GM23338 (cell line): ENCODE measurements around the gene CCDC138. TPM values are rescaled to one million over a fixed set of nuclear protein-coding genes. Genes with fewer than 3 reads are reported as not detected.

Experiments
- ATAC-seq: fragments of 200-7000 bp; cut with Tn5 transposase; 3 replicates; pipeline ENCODE4 v1.9.1; 2020
- DNase-seq: peaks from one replicate; pipeline ENCODE4 v3.0.0-alpha.2; 2015; ENCODE audit warnings: low spot score
- H2AFZ ChIP-seq: fragments of 200-600 bp; sonication (generic); 2 replicates; pipeline ENCODE4 v1.8.0; 2016; ENCODE audit warnings: antibody characterized with exemption, mild to moderate bottlenecking, moderate library complexity
- H3F3A ChIP-seq: fragments of 200-600 bp; sonication (generic); replicated peaks from 2 replicates; pipeline ENCODE4 v1.8.0; 2017; ENCODE audit warnings: antibody characterized with exemption, mixed run types, low read depth
- H3K27ac ChIP-seq: fragments of 200-600 bp; sonication (generic); 2 replicates; pipeline ENCODE4 v1.6.1; 2016; ENCODE audit warnings: low read depth
- H3K27me3 ChIP-seq: fragments of 200-600 bp; sonication (generic); 2 replicates; pipeline ENCODE4 v1.8.0; 2016; ENCODE audit warnings: mild to moderate bottlenecking, mixed run types, moderate library complexity; ENCODE audit not compliant: insufficient read depth
- H3K36me3 ChIP-seq: fragments of 200-600 bp; sonication (generic); 2 replicates; pipeline ENCODE4 v1.8.0; 2016; ENCODE audit warnings: mild to moderate bottlenecking; ENCODE audit not compliant: insufficient read depth
- H3K4me1 ChIP-seq: fragments of 200-600 bp; sonication (generic); 2 replicates; pipeline ENCODE4 v1.8.0; 2016; ENCODE audit warnings: mild to moderate bottlenecking, moderate library complexity; ENCODE audit not compliant: insufficient read depth
- H3K4me2 ChIP-seq: fragments of 200-600 bp; sonication (generic); 2 replicates; pipeline ENCODE4 v1.7.1; 2017; ENCODE audit warnings: mixed run types
- H3K4me3 ChIP-seq: fragments of 200-600 bp; sonication (generic); 2 replicates; pipeline ENCODE4 v1.6.1; 2016; ENCODE audit warnings: mixed run types
- H3K79me2 ChIP-seq: fragments of 200-600 bp; sonication (generic); replicated peaks from 2 replicates; pipeline ENCODE4 v1.8.0; 2017; ENCODE audit warnings: mild to moderate bottlenecking; ENCODE audit not compliant: insufficient read depth
- H3K9me2 ChIP-seq: fragments of 200-600 bp; sonication (generic); 2 replicates; pipeline ENCODE4 v1.8.0; 2017; ENCODE audit not compliant: insufficient read depth
- H4K20me1 ChIP-seq: fragments of 200-600 bp; sonication (generic); replicated peaks from 2 replicates; pipeline ENCODE4 v1.8.0; 2017; ENCODE audit warnings: mild to moderate bottlenecking; ENCODE audit not compliant: insufficient read depth
- H3K27ac Mint-ChIP-seq: 2 replicates; pipeline ENCODE4 v1.8.0; 2020; ENCODE audit warnings: inconsistent platforms, mild to moderate bottlenecking, moderate library complexity, mixed read lengths
- H3K27me3 Mint-ChIP-seq: 3 replicates; pipeline ENCODE4 v1.8.0; 2022; ENCODE audit warnings: low read depth, mild to moderate bottlenecking, moderate library complexity, mixed read lengths, inconsistent platforms; ENCODE audit not compliant: insufficient read depth, poor library complexity
- H3K36me3 Mint-ChIP-seq: 3 replicates; pipeline ENCODE4 v1.8.0; 2021; ENCODE audit warnings: low read depth, mild to moderate bottlenecking, inconsistent platforms, moderate library complexity, mixed read lengths
- H3K4me1 Mint-ChIP-seq: 3 replicates; pipeline ENCODE4 v1.8.0; 2020; ENCODE audit warnings: mild to moderate bottlenecking, inconsistent platforms, mixed read lengths
- H3K4me3 Mint-ChIP-seq: 3 replicates; pipeline ENCODE4 v1.8.0; 2021; ENCODE audit warnings: moderate library complexity, mild to moderate bottlenecking, inconsistent platforms, mixed read lengths
- H3K9me3 Mint-ChIP-seq: 3 replicates; pipeline ENCODE4 v1.8.0; 2020; ENCODE audit warnings: moderate library complexity, mild to moderate bottlenecking, inconsistent platforms, mixed read lengths
- CREB1 ChIP-seq: fragments of 250-450 bp; sonication (Bioruptor Pico); IDR thresholded peaks from 2 replicates; pipeline ENCODE4 v1.5.0; 2020; ENCODE audit warnings: low read depth, mild to moderate bottlenecking, moderate library complexity
- CTCF ChIP-seq, 2 experiments: fragments of 200-600 bp in 1 of 2; sonication (generic) in 1 of 2; conservative IDR thresholded peaks; 2 replicates each; pipeline versions ENCODE4 v1.5.1 to v1.6.1; 2016 to 2017; ENCODE audit warnings: antibody characterized with exemption in 2 of 2, low read depth in 2 of 2, mild to moderate bottlenecking in 2 of 2, moderate library complexity in 1 of 2
- ETS1 ChIP-seq: IDR thresholded peaks from 2 replicates; pipeline ENCODE4 v1.6.1; 2016; ENCODE audit warnings: antibody characterized with exemption
- EZH2 ChIP-seq: fragments of 200-600 bp; sonication (generic); IDR thresholded peaks from one replicate; pipeline ENCODE4 v1.8.0; 2017; ENCODE audit warnings: antibody characterized with exemption, mild to moderate bottlenecking, low read depth; ENCODE audit not compliant: unreplicated experiment
- EZH2phosphoT487 ChIP-seq: fragments of 200-600 bp; sonication (generic); IDR thresholded peaks from one replicate; pipeline ENCODE4 v1.8.1; 2018; ENCODE audit warnings: antibody characterized with exemption; ENCODE audit not compliant: unreplicated experiment
- JUNB ChIP-seq: IDR thresholded peaks from one replicate; pipeline ENCODE4 v1.6.1; 2016; ENCODE audit warnings: antibody characterized with exemption; ENCODE audit not compliant: unreplicated experiment
- NANOG ChIP-seq: IDR thresholded peaks from 2 replicates; pipeline ENCODE4 v1.6.1; 2016; ENCODE audit warnings: antibody characterized with exemption, borderline replicate concordance
- POLR2AphosphoS5 ChIP-seq: IDR thresholded peaks from 2 replicates; pipeline ENCODE4 v1.6.1; 2016; ENCODE audit warnings: antibody characterized with exemption, low read depth
- REST ChIP-seq: IDR thresholded peaks from one replicate; pipeline ENCODE4 v1.6.1; 2018; ENCODE audit warnings: antibody characterized with exemption; ENCODE audit not compliant: unreplicated experiment
- STAT1 ChIP-seq: IDR thresholded peaks from one replicate; pipeline ENCODE4 v1.6.1; 2016; ENCODE audit warnings: antibody characterized with exemption; ENCODE audit not compliant: unreplicated experiment
- ZNF114 ChIP-seq: fragments of 250-450 bp; sonication (Bioruptor Pico); IDR thresholded peaks from 2 replicates; pipeline ENCODE4 v1.5.0; 2020; ENCODE audit warnings: mild to moderate bottlenecking, moderate library complexity
- ZNF331 ChIP-seq: fragments of 250-450 bp; sonication (Bioruptor Pico); IDR thresholded peaks from 2 replicates; pipeline ENCODE4 v1.5.0; 2020; ENCODE audit warnings: low read depth, mild to moderate bottlenecking, moderate library complexity
- ZNF462 ChIP-seq: fragments of 250-450 bp; sonication (Bioruptor Pico); IDR thresholded peaks from 2 replicates; pipeline ENCODE4 v1.5.0; 2020; ENCODE audit warnings: mild to moderate bottlenecking, moderate library complexity
- polyA plus RNA-seq: library from polyadenylated mRNA; unstranded; fragments of >200 nt; fragmentation: Nextera tagmentation; extraction: Ambion mirVana; gene quantifications from 2 replicates; pipeline ENCODE4 v1.2.1, GENCODE V29; 2016
- total RNA-seq: library from RNA; depleted of rRNA; stranded (reverse); fragments of >200 nt; shearing (Covaris generic); gene quantifications from 2 replicates; pipeline ENCODE4 v1.2.3, GENCODE V29; 2014

The CCDC138 gene
- total and polyA plus RNA-seq, 2 experiments from 2014 or later = 30.8 to 31.6 TPM

- Mint-ChIP-seq H3K27me3 (peaks cover 1% of the 10 kb centered on the region), H3K4me1 (peaks cover 8% of the 10 kb centered on the region), H3K4me3 (no peak overlapping the region), H3K36me3 (peaks cover 7% of the 10 kb centered on the region; the same call in 2 of the 3 replicates), H3K27ac (no peak overlapping the region), H3K9me3 (no peaks in the 10 kb centered on the region)
- Histone ChIP-seq H4K20me1 (no peaks in the 10 kb centered on the region), H2AFZ (no peak overlapping the region), H3F3A (no peaks in the 10 kb centered on the region), H3K4me2 (no peak overlapping the region), H3K79me2 (no peaks in the 10 kb centered on the region), H3K4me1 (peaks cover 12% of the 10 kb centered on the region), H3K36me3 (no peaks in the 10 kb centered on the region), H3K4me3 (no peak overlapping the region), H3K9me2 (no peaks in the 10 kb centered on the region), H3K27ac (no peak overlapping the region), H3K27me3 (no peaks in the 10 kb centered on the region)
- no peak for ATAC-seq
- no peak for TF ChIP-seq CREB1 (CRISPR knock-in tag)
- TF ChIP-seq JUNB = no peak
- no peak for TF ChIP-seq NANOG
- no peak for TF ChIP-seq ZNF462 (CRISPR knock-in tag)
- no peak for TF ChIP-seq EZH2phosphoT487
- TF ChIP-seq EZH2 = no peak
- TF ChIP-seq CTCF (conservative IDR thresholded peaks at IDR 0.05; ENCODE audit: low read depth in 2 of 2) = no peak
- TF ChIP-seq REST = no peak
- no peak for TF ChIP-seq ZNF331 (CRISPR knock-in tag)
- no peak for TF ChIP-seq ETS1
- TF ChIP-seq POLR2AphosphoS5 = no peak
- TF ChIP-seq STAT1 = no peak
- TF ChIP-seq ZNF114 (CRISPR knock-in tag) = no peak
- no peak for DNase-seq
These were observed 43.2 kb downstream of the CCDC138 start for GRCh38 chr2:108829578-108830310.
